LoVo (cell line): Measurements from ENCODE around the gene CEACAM21.

Experiments
- DNase-seq: peaks from one replicate; pipeline ENCODE4 v3.0.0-alpha.2; 2016; ENCODE audit warnings: low spot score

Gene CEACAM21

DNA sequence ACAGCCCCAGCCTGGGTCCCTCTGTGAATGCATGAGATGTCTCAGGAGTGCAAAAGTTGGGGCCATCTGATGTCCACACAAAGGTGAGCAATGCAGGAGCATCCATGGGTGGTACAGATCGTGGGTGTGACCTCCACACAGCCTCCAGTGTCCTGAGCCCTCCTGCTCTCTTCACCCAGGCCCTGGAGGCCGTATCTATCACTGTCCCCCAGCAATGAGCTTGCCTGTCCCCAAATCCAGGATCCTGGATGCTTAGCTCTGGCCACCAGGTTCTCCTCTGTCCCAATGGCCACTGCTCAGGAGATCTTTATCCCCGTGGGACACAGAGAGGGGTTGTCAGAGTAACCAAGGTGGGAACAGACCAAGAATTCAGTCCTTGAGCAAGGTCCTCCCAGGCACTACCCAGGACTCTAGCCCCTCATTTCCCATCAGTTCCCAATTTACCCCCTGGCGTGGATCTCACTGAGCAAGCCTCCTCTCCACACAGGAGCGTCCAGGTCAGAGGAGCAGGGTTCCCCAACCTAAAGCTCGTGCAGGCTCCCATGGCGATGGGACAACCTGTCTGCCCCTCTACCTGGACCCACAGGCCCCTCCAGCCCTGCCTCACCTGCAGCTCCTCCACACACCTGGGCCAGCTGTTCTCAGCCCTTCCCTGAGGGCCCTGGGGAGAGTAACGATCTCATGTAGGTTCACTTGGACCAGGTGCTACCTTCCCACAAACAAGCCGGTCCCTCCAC is 11.3 kb downstream of the CEACAM21 start:
- no peak for DNase-seq

DNA sequence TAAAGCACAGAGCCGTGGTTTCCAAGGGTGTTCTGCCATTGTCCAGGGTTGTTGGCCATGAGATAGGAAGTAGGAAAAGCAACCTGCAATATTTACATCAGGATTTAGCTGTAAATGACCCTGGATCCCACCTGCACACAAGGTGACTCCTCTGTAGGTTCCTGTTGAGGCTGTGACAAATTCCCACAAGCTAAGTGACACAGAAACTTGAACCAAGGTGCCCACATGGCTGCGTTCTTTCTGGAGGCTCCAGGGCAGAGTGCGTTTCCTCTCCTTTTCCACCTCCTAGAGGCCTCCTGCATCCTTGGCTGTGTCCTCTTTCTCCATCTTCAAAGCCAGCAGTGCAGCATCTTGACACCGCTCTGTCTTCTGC is 11.9 kb downstream of the CEACAM21 start:
- no peak for DNase-seq

DNA sequence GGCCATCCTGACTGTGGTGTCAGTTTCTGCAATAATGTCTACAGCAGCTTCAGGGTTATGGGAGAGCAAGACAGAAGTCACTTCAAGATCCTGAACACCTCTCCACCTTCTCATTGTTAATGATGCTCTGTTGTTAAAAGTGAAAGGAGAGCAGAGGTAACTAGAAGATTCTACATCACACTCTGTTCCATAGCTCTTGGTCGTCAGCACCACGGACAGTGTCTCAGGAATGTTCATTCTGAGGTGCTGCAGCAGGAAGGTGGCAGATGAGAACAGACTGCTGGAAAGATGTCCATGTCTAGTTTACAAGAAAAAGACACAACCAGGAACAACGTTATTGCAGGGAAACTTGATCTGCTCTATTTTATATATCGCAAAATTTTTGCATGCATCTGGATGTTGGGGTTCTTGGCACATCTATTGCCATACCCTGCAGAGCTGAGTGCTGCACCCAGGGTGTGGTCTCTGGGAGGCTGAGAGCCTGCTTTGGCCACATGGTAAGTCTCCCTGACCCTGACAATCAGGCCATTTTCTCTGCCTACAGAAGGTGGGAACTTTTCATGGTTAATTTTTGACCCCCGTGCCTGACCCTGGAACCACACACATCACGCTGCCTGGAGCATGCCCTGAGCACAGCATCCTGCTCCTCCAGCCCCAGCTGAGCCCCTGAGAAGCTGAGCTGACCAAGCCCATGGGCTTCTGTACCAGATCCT is 12.7 kb downstream of the CEACAM21 start:
- DNase-seq: peak; percentile 41

DNA sequence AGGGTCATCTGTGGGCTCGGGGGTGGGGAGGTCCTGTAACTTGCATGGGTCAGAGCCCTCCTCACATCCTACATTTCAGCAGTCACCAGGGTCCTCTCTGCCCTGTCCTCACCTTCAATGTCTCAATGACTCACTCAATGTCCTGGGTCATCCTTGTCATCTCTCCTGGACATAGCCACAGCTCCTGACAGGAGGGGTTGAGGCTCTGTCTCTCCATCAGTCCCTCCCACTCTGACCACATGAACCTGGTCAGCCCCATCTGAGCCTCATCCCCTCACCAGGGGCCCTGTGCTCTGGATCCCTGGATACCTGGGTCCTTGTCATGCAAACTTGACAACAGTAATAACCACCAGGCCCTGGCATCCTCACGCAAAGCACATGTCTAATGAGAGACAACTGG is 13.4 kb downstream of the CEACAM21 start:
- DNase-seq: no peak

- DNase-seq: no peak
Measured at GRCh38 chr19:41590936-41591335, 15.0 kb downstream of the CEACAM21 start.

GRCh38 chr19:41591951-41592562 is 16.1 kb downstream of the CEACAM21 start:
- no peak for DNase-seq

- DNase-seq: peak; percentile 82
Measured at GRCh38 chr19:41595258-41595889, 19.4 kb downstream of the CEACAM21 start.

GRCh38 chr19:41595890-41596280 is 19.9 kb downstream of the CEACAM21 start:
- no peak for DNase-seq

DNA sequence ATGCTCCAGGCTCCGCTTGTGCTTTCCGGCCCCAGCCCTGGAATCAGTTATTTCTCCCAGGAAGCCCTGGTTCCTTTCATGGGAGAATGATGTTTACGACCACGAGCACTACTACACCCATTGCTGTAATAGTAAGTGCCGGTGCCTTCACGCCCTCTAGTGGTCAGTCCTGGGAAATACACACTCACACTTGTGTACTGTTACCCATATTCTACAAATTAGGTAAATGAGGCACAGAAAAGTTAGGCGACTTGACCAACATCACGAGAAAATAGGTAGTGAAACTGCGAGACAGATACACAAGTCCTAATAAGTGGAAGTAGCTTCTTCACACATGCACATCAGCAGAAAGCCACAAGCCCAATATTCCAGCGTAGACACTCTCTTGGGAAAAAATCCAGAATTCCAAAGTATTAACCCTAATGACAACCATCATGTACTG is 21.7 kb downstream of the CEACAM21 start:
- DNase-seq: peak; percentile 62

DNA sequence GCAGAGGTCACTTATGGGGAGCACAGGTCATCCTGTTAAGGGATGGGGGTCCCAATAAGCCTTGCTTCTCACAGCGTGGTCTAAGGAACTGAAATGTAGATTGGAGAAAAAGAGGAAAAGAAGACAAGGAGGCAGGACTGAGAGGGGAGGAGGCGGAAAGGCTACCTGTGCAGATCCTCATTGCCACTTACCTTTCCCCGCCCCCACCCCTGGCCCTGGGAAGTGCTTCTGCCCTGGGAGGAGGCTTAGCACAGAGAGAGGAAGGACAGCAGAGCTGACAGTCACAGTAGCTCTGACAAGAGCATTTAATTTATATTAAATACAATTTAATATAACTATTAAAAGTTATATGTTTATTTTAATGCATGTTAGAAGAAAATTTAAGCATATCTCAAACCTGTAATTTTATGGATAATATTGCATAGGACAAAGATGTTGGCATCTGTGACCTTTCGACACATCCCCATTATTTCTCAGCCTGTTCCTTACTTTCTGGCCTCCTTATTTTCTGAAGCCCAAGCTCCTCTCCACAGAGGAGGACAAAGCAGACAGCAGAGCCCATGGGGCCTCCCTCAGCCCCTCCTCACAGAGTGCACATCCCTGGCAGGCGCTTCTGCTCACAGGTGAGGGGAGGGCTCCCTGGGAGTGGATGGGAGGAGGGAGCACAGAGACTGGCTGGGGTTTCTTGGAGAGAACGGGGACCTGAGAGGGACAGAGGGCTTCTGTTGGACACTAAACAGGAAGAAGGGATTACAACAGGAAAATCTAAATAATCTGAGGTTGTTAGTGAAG is 23.4 kb downstream of the CEACAM21 start:
- DNase-seq: no peak

- DNase-seq: no peak
Measured at GRCh38 chr19:41601771-41602170, 25.8 kb downstream of the CEACAM21 start.

- no peak for DNase-seq
Measured at GRCh38 chr19:41604831-41605230, 28.9 kb downstream of the CEACAM21 start.

GRCh38 chr19:41606215-41606837 is 30.4 kb downstream of the CEACAM21 start:
- DNase-seq: no peak

GRCh38 chr19:41607668-41608067 is 31.7 kb downstream of the CEACAM21 start:
- no peak for DNase-seq

DNA sequence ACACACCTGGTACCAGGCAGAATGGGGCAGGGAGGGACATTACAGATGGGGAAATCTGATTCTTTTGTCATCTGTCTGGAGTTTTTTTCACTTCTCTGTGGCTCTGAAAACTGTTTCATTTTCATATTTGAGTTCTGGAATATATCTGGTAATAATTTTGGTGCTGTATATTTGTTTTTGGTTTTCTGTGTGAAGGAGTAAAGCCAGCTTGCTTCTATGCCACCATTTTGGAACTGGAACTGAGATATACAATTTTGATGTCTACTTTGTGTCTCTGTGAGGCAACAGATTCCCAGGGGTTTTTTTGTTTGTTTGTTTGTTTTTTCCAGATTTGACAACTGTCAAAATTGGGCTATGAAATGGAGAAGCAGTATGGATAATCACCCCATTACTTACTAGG is 34.8 kb downstream of the CEACAM21 start:
- DNase-seq: no peak

- DNase-seq: no peak
Measured at GRCh38 chr19:41612483-41612882, 36.5 kb downstream of the CEACAM21 start.

- DNase-seq: no peak
Measured at GRCh38 chr19:41615207-41615606, 39.2 kb downstream of the CEACAM21 start.

- peak; percentile 28 for DNase-seq
Measured at GRCh38 chr19:41616792-41617621, 41.0 kb downstream of the CEACAM21 start.

DNA sequence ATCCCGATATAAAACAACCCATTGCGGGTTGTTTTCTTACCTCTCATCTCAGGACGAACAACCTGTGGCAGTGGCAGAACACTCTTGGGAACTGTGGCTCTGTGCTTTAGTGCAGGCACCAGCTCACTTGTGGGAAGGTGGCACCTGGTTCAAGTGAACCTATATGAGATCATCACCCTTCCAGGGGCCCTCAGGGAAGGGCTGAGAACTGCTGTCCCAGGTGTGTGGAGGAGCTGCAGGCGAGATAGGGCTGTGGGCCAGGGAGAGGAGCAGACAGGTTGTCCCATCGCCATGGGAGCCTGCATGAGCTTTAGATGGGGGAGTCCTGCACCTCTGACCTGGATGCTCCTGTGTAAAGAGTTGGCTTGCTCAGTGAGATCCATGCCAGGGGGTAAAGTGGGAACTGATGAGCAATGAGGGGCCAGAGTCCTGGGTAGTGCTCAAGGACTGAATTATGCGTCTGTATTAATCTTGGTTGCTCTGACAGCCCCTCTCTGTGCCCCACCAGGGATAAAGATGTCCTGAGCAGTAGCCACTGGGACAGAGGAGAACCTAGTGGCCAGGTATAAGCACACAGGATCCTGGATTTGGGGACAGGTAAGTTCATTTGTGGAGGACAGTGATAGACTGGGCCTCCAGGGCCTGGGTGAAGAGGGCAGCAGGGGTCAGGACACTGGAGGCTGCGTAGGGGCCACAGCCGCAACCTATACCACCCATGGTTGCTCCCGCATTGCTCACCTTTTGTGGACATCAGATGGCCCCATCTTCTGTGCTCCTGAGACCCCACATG is 42.2 kb downstream of the CEACAM21 start:
- no peak for DNase-seq
